Effector CD8-positive, alpha-beta T cell (primary cell): ENCODE data around the gene SF3B2.
"Not testable (repeated sequence)": the region's sequence is repeated elsewhere in the genome, so short reads cannot be mapped to it uniquely, and the experiment has no call there.

Source experiments
- DNase-seq: peaks from one replicate; lab custom pipeline; 2025; lab: John Stamatoyannopoulos, UW

Gene SF3B2

GRCh38 chr11:66106786-66107599, 54.8 kb downstream of the SF3B2 start:
- DNase-seq, result no peak

- DNase-seq, result no peak
These were observed 55.7 kb downstream of the SF3B2 start for GRCh38 chr11:66107600-66108510.

- no peak for DNase-seq
These were observed 57.1 kb downstream of the SF3B2 start for GRCh38 chr11:66109294-66109693.

GRCh38 chr11:66111158-66111557, 59.0 kb downstream of the SF3B2 start:
- DNase-seq, result no peak

GRCh38 chr11:66112041-66112491, 59.9 kb downstream of the SF3B2 start:
- DNase-seq, result no peak

- DNase-seq, result no peak
These were observed 60.7 kb downstream of the SF3B2 start for GRCh38 chr11:66112601-66113499.

- not testable (repeated sequence) for DNase-seq
These were observed 62.8 kb downstream of the SF3B2 start for GRCh38 chr11:66114957-66115356.

- DNase-seq, result no peak
These were observed 63.6 kb downstream of the SF3B2 start for GRCh38 chr11:66115638-66116301.

GRCh38 chr11:66116576-66117361, 64.6 kb downstream of the SF3B2 start:
- DNase-seq, result no peak

GRCh38 chr11:66118847-66119246, 66.7 kb downstream of the SF3B2 start:
- no peak for DNase-seq
